ENCODE results near the gene DRC7.

The DRC7 gene

DNA sequence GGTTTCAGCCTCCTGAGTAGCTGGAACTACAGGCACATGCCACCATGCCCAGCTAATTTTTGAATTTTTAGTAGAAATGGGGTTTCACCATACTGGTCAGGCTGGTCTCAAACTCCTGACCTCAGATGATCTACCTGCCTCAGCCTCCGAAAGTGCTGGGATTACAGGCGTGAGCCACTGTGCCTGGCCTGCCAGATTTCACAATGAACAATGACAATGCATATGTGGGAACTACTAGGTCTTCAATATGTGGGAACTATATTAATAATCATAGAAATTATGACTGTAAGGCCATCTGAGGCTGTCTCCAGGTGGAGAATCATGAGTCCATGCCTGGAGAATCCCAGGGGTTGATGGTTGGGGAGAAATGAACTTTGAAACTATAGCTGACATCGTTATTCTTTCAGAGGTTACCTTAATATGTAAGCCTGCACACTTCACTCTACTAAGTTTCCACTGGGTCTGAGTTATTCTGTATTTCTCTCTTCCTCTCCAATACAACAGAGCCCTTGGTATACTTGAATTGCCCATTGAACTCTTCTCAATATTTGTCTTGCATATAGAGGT is 7.2 kb upstream of the DRC7 start:
- POLR2A ChIA-PET, result no interaction called here
- no peak for DNase-seq (ENCODE audit: extremely low spot score)
- no peak for TF ChIP-seq FOXK2 (IDR thresholded peaks at IDR 0.05)
- no peak for TF ChIP-seq L3MBTL2 (conservative IDR thresholded peaks at IDR 0.05)
- no peak for TF ChIP-seq TARDBP (IDR thresholded peaks at IDR 0.05)
- TF ChIP-seq, protein P1, sequence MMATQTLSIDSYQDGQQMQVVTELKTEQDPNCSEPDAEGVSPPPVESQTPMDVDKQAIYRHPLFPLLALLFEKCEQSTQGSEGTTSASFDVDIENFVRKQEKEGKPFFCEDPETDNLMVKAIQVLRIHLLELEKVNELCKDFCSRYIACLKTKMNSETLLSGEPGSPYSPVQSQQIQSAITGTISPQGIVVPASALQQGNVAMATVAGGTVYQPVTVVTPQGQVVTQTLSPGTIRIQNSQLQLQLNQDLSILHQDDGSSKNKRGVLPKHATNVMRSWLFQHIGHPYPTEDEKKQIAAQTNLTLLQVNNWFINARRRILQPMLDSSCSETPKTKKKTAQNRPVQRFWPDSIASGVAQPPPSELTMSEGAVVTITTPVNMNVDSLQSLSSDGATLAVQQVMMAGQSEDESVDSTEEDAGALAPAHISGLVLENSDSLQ (IDR thresholded peaks at IDR 0.05), result no peak
- no peak for TF ChIP-seq FOXM1 (IDR thresholded peaks at IDR 0.05; ENCODE audit: borderline replicate concordance)
- TF ChIP-seq NFRKB (IDR thresholded peaks at IDR 0.05), result no peak
- no peak for TF ChIP-seq LEF1 (IDR thresholded peaks at IDR 0.05; ENCODE audit: borderline replicate concordance)
- no peak for TF ChIP-seq ELF4 (IDR thresholded peaks at IDR 0.05)
- TF ChIP-seq HDGF (IDR thresholded peaks at IDR 0.05; ENCODE audit: borderline replicate concordance), result no peak
- TF ChIP-seq SUZ12 (IDR thresholded peaks at IDR 0.05), result no peak
- TF ChIP-seq FOXA1 (IDR thresholded peaks at IDR 0.05), result no peak
- TF ChIP-seq BHLHE40 (IDR thresholded peaks at IDR 0.05; ENCODE audit: borderline replicate concordance), result no peak
- TF ChIP-seq SP1 (IDR thresholded peaks at IDR 0.05), result no peak
- TF ChIP-seq ARNT (IDR thresholded peaks at IDR 0.05), result no peak
- TF ChIP-seq CTBP1 (IDR thresholded peaks at IDR 0.05; ENCODE audit: borderline replicate concordance), result no peak
- TF ChIP-seq ZNF384 (IDR thresholded peaks at IDR 0.05), result no peak
- CTCF ChIA-PET, result no interaction called here

DNA sequence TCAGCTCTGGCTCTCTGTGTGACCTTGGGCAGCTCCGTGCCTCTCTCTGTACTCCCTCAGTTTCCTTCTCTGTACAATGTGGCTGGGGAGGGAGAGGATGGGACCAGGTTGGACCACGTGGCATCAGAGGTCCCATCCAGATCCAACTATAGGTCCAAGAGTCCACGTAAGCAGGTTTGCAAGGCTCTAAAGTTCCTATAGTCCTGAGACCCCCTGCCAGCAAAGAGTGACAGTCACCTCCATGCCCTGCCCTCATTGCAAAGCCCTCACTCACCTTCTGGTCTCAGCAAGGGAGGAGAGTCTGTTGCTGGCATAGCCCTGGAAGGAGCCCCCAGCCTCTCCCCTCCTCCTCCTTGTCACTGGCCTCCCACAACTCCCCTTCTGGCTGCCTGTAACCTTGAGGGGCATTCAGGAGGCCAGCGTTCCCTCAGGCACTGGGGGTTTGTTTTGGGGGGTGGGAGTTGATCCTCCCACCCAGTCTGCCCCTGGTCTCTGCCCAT is 6.1 kb upstream of the DRC7 start:
- ChIA-PET POLR2A (no interaction called here), CTCF (no interaction called here)
- TF ChIP-seq LEF1 (IDR thresholded peaks at IDR 0.05; ENCODE audit: borderline replicate concordance) (no peak), HDGF (IDR thresholded peaks at IDR 0.05; ENCODE audit: borderline replicate concordance) (no peak), SUZ12 (IDR thresholded peaks at IDR 0.05) (no peak), FOXK2 (IDR thresholded peaks at IDR 0.05) (no peak), CTBP1 (IDR thresholded peaks at IDR 0.05; ENCODE audit: borderline replicate concordance) (no peak)
- TF ChIP-seq, protein P1 (IDR thresholded peaks at IDR 0.05), result no peak
- no peak for DNase-seq (ENCODE audit: extremely low spot score)

DNA sequence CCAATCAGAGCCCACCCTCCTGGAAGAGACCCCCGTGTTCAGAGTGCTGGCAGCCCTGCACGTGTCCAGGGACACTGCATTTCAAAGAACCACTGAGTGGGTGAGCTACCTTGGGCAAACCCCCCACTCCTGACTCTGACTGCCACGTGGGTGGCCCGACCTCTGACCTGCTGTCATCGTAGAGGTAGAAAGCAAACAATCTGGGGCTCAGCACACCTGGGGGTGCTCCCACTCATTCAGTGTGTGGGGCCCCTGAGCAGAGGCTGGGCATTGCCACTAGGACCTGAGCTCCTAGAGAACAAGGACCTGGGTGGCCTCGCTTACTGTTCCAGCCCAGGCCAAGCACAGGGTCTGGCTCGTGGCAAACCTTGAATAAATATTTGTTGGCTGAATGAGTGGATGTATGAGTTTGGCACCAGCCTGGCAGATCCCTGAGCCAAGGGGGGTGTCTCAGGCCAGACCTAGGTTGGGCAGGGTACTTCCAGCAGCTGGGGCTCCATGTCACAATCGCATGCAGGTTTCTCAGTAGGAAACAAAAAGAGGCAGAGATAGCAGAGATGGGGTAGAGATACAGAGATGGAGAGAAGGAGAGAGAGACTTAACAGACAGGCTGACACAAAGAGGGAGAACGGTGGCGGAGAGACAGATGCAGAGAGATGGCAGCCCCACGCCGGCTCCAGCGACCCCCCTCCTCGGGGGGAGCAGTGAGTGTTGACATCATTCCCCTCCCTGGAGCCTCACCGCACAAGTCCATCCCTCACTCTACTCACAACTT is 5.4 kb upstream of the DRC7 start:
- CTCF ChIA-PET, result no interaction called here
- POLR2A ChIA-PET, result no interaction called here
- TF ChIP-seq ZNF384 (IDR thresholded peaks at IDR 0.05), result no peak
- TF ChIP-seq ELF4 (IDR thresholded peaks at IDR 0.05), result no peak
- DNase-seq (ENCODE audit: extremely low spot score), result no peak

DNA sequence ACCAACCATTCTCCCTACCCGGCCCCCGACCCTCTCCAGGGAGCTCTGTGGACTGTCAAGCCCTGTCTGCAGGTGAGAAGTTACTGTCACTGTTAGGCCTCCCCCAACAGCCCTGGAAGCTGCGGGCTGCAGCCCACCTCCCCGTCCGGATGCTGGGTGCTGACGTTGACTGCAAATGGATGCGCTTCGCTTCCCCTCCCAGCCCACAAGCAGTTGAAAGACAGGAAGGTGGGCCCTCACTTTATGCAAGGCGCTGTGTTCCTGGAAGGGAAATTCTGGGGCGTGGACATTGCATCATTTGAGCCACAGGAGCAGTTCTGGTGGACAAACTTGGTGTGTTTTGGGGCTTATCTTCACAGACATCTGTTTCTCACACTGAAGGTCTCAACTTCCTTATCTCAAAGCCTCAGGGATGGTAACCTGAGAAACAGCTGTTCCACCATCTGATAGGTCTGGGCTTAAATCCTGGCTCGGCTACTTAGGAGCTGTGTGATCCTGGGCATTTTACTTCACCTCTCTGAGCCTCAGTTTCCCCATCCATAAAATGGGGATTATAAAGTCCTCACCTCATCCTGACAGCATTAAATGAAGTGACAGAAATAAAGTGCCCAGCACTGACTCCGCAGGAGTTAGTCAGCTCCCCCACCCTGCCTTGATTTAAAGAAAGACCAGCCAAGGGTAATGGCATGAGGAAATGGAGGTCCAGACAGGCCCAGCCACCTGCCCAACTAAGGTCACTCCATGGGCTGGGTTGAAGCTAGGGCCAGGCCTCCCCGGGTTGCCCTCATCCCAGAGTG is 4.6 kb upstream of the DRC7 start:
- ChIA-PET POLR2A (interaction anchor here (0.9 kb wide), 1 partner anchor 45 kb away, joined by 5 read pairs; the partner anchor contains the start of gene KATNB1), CTCF (no interaction called here)
- DNase-seq (ENCODE audit: extremely low spot score), result no peak

DNA sequence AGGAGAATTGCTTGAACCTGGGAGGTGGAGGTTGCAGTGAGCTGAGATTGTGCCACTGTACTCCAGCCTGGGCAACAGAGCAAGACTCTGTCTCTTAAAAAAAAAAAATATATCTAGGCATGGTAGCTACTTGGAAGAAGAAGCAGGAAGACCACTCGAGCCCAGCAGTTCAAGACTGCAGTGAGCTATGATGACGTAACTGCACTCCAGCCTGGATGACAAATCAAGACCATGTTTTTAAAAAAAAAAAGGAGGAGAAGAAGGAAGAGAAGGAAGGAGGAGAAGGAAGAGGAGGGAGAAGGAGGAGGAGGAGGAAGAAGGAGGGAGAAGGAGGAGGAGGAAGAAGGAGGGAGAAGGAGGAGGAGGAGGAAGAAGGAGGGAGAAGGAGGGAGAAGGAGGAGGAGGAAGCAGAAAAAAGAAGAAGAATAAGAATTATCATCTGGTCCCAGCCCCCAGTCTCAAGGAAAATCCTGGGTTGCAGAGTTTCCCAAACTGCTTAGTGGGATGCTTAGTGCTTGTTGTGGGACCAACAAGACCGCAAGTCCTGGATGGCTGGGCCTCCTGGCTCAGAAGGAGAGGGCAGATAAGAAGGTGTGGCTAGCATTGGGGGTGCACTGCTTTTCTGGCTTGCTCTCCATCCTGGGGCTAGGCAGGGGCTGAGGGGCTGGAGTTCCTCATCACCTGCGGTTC is 3.7 kb upstream of the DRC7 start:
- POLR2A ChIA-PET, result interaction anchor here (0.9 kb wide), 1 partner anchor 44 kb away, joined by 5 read pairs; the partner anchor contains the start of gene KATNB1
- no peak for DNase-seq (ENCODE audit: extremely low spot score)
- TF ChIP-seq BHLHE40 (IDR thresholded peaks at IDR 0.05; ENCODE audit: borderline replicate concordance) (no peak), ELF4 (IDR thresholded peaks at IDR 0.05) (no peak), TARDBP (IDR thresholded peaks at IDR 0.05) (no peak), HDGF (IDR thresholded peaks at IDR 0.05; ENCODE audit: borderline replicate concordance) (no peak), NFRKB (IDR thresholded peaks at IDR 0.05) (no peak), FOXM1 (IDR thresholded peaks at IDR 0.05; ENCODE audit: borderline replicate concordance) (no peak), CTBP1 (IDR thresholded peaks at IDR 0.05; ENCODE audit: borderline replicate concordance) (no peak)
- TF ChIP-seq, protein P1 (IDR thresholded peaks at IDR 0.05), result no peak
- CTCF ChIA-PET, result interaction anchor here (0.6 kb wide), 1 partner anchor 15 kb away, joined by 3 read pairs; no protein-coding TSS in a partner anchor

More for the DNA sequence above, 4.6 kb upstream of the DRC7 start:
- TF ChIP-seq LEF1 (IDR thresholded peaks at IDR 0.05; ENCODE audit: borderline replicate concordance), result no peak
- no peak for TF ChIP-seq NFRKB (IDR thresholded peaks at IDR 0.05)
- TF ChIP-seq ARNT (IDR thresholded peaks at IDR 0.05), result no peak
- TF ChIP-seq FOXK2 (IDR thresholded peaks at IDR 0.05), result no peak
- no peak for TF ChIP-seq BHLHE40 (IDR thresholded peaks at IDR 0.05; ENCODE audit: borderline replicate concordance)
- TF ChIP-seq ZNF384 (IDR thresholded peaks at IDR 0.05), result no peak
- no peak for TF ChIP-seq FOXA1 (IDR thresholded peaks at IDR 0.05)
- no peak for TF ChIP-seq CTBP1 (IDR thresholded peaks at IDR 0.05; ENCODE audit: borderline replicate concordance)
- TF ChIP-seq, protein P1 (IDR thresholded peaks at IDR 0.05), result no peak
- TF ChIP-seq SUZ12 (IDR thresholded peaks at IDR 0.05), result no peak
- TF ChIP-seq SP1 (IDR thresholded peaks at IDR 0.05), result no peak
- no peak for TF ChIP-seq FOXM1 (IDR thresholded peaks at IDR 0.05; ENCODE audit: borderline replicate concordance)
- no peak for TF ChIP-seq ELF4 (IDR thresholded peaks at IDR 0.05)
- TF ChIP-seq L3MBTL2 (conservative IDR thresholded peaks at IDR 0.05), result no peak
- no peak for TF ChIP-seq HDGF (IDR thresholded peaks at IDR 0.05; ENCODE audit: borderline replicate concordance)
- no peak for TF ChIP-seq TARDBP (IDR thresholded peaks at IDR 0.05)
